ENCODE data around the gene SLC9A7.
"Not testable (repeated sequence)": the region's sequence is repeated elsewhere in the genome, so short reads cannot be mapped to it uniquely, and the experiment has no call there.

Gene SLC9A7

GRCh38 chrX:46758956-46759644 lies at the start of gene SLC9A7:
SLC9A7 (minus strand) TSS chrX:46759118; CDS start chrX:46759029, 89 bp downstream.
- DNase-seq, result peak; percentile 79 to 83

- DNase-seq, result no peak
These were observed 46.4 kb upstream of the SLC9A7 start for GRCh38 chrX:46805270-46805669.

- DNase-seq, result no peak
These were observed 44.2 kb upstream of the SLC9A7 start for GRCh38 chrX:46803140-46803539.

GRCh38 chrX:46796574-46797191 lies 37.8 kb upstream of the SLC9A7 start:
- DNase-seq, result peak; percentile 69 to 70

GRCh38 chrX:46793386-46794143 lies 34.6 kb upstream of the SLC9A7 start:
- DNase-seq, result no peak

- DNase-seq, result no peak
These were observed 33.9 kb upstream of the SLC9A7 start for GRCh38 chrX:46792810-46793188.

- DNase-seq, result peak; percentile 9 to 22
These were observed 33.2 kb upstream of the SLC9A7 start for GRCh38 chrX:46791927-46792809.

GRCh38 chrX:46788902-46789301 lies 30.0 kb upstream of the SLC9A7 start:
- no peak for DNase-seq

GRCh38 chrX:46784437-46784836 lies 25.5 kb upstream of the SLC9A7 start:
- not testable (repeated sequence) for DNase-seq

GRCh38 chrX:46782034-46782433 lies 23.1 kb upstream of the SLC9A7 start:
- DNase-seq, result no peak

GRCh38 chrX:46777971-46778810 lies 19.3 kb upstream of the SLC9A7 start:
- no peak for DNase-seq

GRCh38 chrX:46770817-46771163 lies 11.9 kb upstream of the SLC9A7 start:
- no peak for DNase-seq

GRCh38 chrX:46770000-46770816 lies 11.3 kb upstream of the SLC9A7 start:
- DNase-seq, result no peak

- no peak for DNase-seq
These were observed 4.0 kb upstream of the SLC9A7 start for GRCh38 chrX:46762963-46763362.

- no peak for DNase-seq
These were observed 692 bp upstream of the SLC9A7 start for GRCh38 chrX:46759645-46759974.

GRCh38 chrX:46758163-46758955 lies 559 bp downstream of the SLC9A7 start:
- peak in 1 of 2 donors; percentile 12 for DNase-seq

- no peak for DNase-seq
These were observed 1.3 kb downstream of the SLC9A7 start for GRCh38 chrX:46757593-46757992.

GRCh38 chrX:46757052-46757451 lies 1.9 kb downstream of the SLC9A7 start:
- no peak for DNase-seq

GRCh38 chrX:46755671-46756070 lies 3.2 kb downstream of the SLC9A7 start:
- no peak for DNase-seq

GRCh38 chrX:46754586-46755061 lies 4.3 kb downstream of the SLC9A7 start:
- no peak for DNase-seq
